Muscle layer of duodenum (tissue), 2 donors: ENCODE results near the gene SNX4.

ENCODE experiments used
- H3K27ac ChIP-seq: one replicate; pipeline ENCODE4 v1.7.0; 2013; ENCODE audit warnings: mild to moderate bottlenecking, low read length
- H3K27me3 ChIP-seq: one replicate; pipeline ENCODE4 v1.7.0; 2013; ENCODE audit warnings: low read depth, mild to moderate bottlenecking, control low read depth, low read length
- H3K36me3 ChIP-seq, 2 donors: one replicate each; pipeline ENCODE4 v1.7.0; 2013; ENCODE audit warnings: low read length in 2 of 2, control low read depth in 1 of 2, mild to moderate bottlenecking in 1 of 2; ENCODE audit not compliant: insufficient read depth in 2 of 2, control insufficient read depth in 1 of 2
- H3K4me1 ChIP-seq, 2 donors: one replicate each; pipeline ENCODE4 v1.7.0; 2013; ENCODE audit warnings: low read length in 2 of 2, mild to moderate bottlenecking in 2 of 2, control low read depth in 1 of 2, moderate library complexity in 1 of 2; ENCODE audit not compliant: insufficient read depth in 2 of 2, control insufficient read depth in 1 of 2
- H3K4me3 ChIP-seq, 2 donors: one replicate each; pipeline ENCODE4 v1.7.0; 2013; ENCODE audit warnings: low read length in 2 of 2, low read depth in 1 of 2, mild to moderate bottlenecking in 1 of 2
- H3K9me3 ChIP-seq, 2 donors: one replicate each; pipeline ENCODE4 v1.7.0; 2013; ENCODE audit warnings: low read length in 2 of 2, control low read depth in 1 of 2, mild to moderate bottlenecking in 1 of 2; ENCODE audit not compliant: control insufficient read depth in 1 of 2
- donor health status: healthy.

Gene SNX4

GRCh38 chr3:125462722-125463299 is 57.2 kb downstream of the SNX4 start:
- no peak overlapping the region for H3K4me3 ChIP-seq
- no peaks in the 10 kb centered on the region for H3K4me1 ChIP-seq
- H3K27ac ChIP-seq, result no peak overlapping the region
- no peaks in the 10 kb centered on the region for H3K9me3 ChIP-seq
- H3K27me3 ChIP-seq, result no peaks in the 10 kb centered on the region
- peaks cover 24 to 35% of the 10 kb centered on the region in 2 donors for H3K36me3 ChIP-seq

- peaks cover 25 to 33% of the 10 kb centered on the region in 2 donors for H3K36me3 ChIP-seq
- H3K27ac ChIP-seq, result no peak overlapping the region
- no peaks in the 10 kb centered on the region for H3K9me3 ChIP-seq
- H3K27me3 ChIP-seq, result no peaks in the 10 kb centered on the region
- no peak overlapping the region for H3K4me3 ChIP-seq
- H3K4me1 ChIP-seq, result no peaks in the 10 kb centered on the region
These were observed 58.1 kb downstream of the SNX4 start for GRCh38 chr3:125461896-125462295.

- Histone ChIP-seq H3K36me3 (peaks cover 30 to 42% of the 10 kb centered on the region in 2 donors), H3K4me3 (no peak overlapping the region)
These were observed 59.8 kb downstream of the SNX4 start for GRCh38 chr3:125460233-125460632.

GRCh38 chr3:125443923-125444322 is 76.1 kb downstream of the SNX4 start:
- no peaks in the 10 kb centered on the region for H3K27me3 ChIP-seq
- H3K9me3 ChIP-seq, result no peaks in the 10 kb centered on the region
- H3K36me3 ChIP-seq, result peaks cover 12 to 20% of the 10 kb centered on the region in 2 donors
- no peak overlapping the region for H3K4me3 ChIP-seq
- H3K27ac ChIP-seq, result no peak overlapping the region
- H3K4me1 ChIP-seq, result no peaks in the 10 kb centered on the region

More at GRCh38 chr3:125460233-125460632, 59.8 kb downstream of the SNX4 start:
- Histone ChIP-seq H3K27me3 (no peaks in the 10 kb centered on the region), H3K4me1 (no peaks in the 10 kb centered on the region), H3K27ac (no peak overlapping the region), H3K9me3 (no peaks in the 10 kb centered on the region)

GRCh38 chr3:125442506-125442905 is 77.5 kb downstream of the SNX4 start:
- H3K9me3 ChIP-seq, result no peaks in the 10 kb centered on the region
- no peak overlapping the region for H3K27ac ChIP-seq
- H3K36me3 ChIP-seq, result peaks cover 12 to 16% of the 10 kb centered on the region in 2 donors
- peak overlapping the region in 1 of 2 donors; percentile 1 for H3K4me3 ChIP-seq
- H3K27me3 ChIP-seq, result no peaks in the 10 kb centered on the region
- H3K4me1 ChIP-seq, result no peaks in the 10 kb centered on the region

- H3K36me3 ChIP-seq, result peaks cover 0 to 16% of the 10 kb centered on the region in 2 donors
These were observed 79.0 kb downstream of the SNX4 start for GRCh38 chr3:125440970-125441369.

GRCh38 chr3:125440559-125440955 is 79.4 kb downstream of the SNX4 start:
- Histone ChIP-seq H3K36me3 (peaks cover 0 to 13% of the 10 kb centered on the region in 2 donors), H3K9me3 (no peaks in the 10 kb centered on the region), H3K4me3 (no peak overlapping the region), H3K27me3 (no peaks in the 10 kb centered on the region), H3K4me1 (no peaks in the 10 kb centered on the region), H3K27ac (no peak overlapping the region)

More at GRCh38 chr3:125440970-125441369, 79.0 kb downstream of the SNX4 start:
- H3K4me3 ChIP-seq, result no peak overlapping the region
- H3K9me3 ChIP-seq, result no peaks in the 10 kb centered on the region
- H3K27me3 ChIP-seq, result no peaks in the 10 kb centered on the region
- no peak overlapping the region for H3K27ac ChIP-seq
- no peaks in the 10 kb centered on the region for H3K4me1 ChIP-seq

GRCh38 chr3:125437631-125438435 is 82.2 kb downstream of the SNX4 start:
- no peaks in the 10 kb centered on the region for H3K4me1 ChIP-seq
- H3K4me3 ChIP-seq, result no peak overlapping the region
- no peaks in the 10 kb centered on the region for H3K9me3 ChIP-seq
- H3K27me3 ChIP-seq, result no peaks in the 10 kb centered on the region
- H3K36me3 ChIP-seq, result peaks cover 0 to 6% of the 10 kb centered on the region in 2 donors
- no peak overlapping the region for H3K27ac ChIP-seq

GRCh38 chr3:125436921-125437320 is 83.1 kb downstream of the SNX4 start:
- Histone ChIP-seq H3K27ac (no peak overlapping the region), H3K9me3 (no peaks in the 10 kb centered on the region), H3K4me1 (no peaks in the 10 kb centered on the region), H3K27me3 (no peaks in the 10 kb centered on the region), H3K36me3 (peaks cover 0 to under 1% of the 10 kb centered on the region in 2 donors), H3K4me3 (no peak overlapping the region)

- Histone ChIP-seq H3K27me3 (no peaks in the 10 kb centered on the region), H3K4me1 (no peaks in the 10 kb centered on the region), H3K36me3 (no peaks in the 10 kb centered on the region), H3K9me3 (no peaks in the 10 kb centered on the region), H3K27ac (no peak overlapping the region), H3K4me3 (no peak overlapping the region)
These were observed 84.8 kb downstream of the SNX4 start for GRCh38 chr3:125435231-125435630.

- H3K27me3 ChIP-seq, result no peaks in the 10 kb centered on the region
- no peak overlapping the region for H3K27ac ChIP-seq
- H3K9me3 ChIP-seq, result no peaks in the 10 kb centered on the region
- no peak overlapping the region for H3K4me3 ChIP-seq
- H3K36me3 ChIP-seq, result no peaks in the 10 kb centered on the region
- no peaks in the 10 kb centered on the region for H3K4me1 ChIP-seq
These were observed 85.4 kb downstream of the SNX4 start for GRCh38 chr3:125434582-125435011.
